CD4-positive, alpha-beta memory T cell (primary cell): ENCODE results near the gene LDLR. TPM values are rescaled to one million over a fixed set of nuclear protein-coding genes. Genes with fewer than 3 reads are reported as not detected.
A peak's percentile ranks its signal among the peaks of the same experiment; 100 is the strongest.
"Not testable (repeated sequence)": the region's sequence is repeated elsewhere in the genome, so short reads cannot be mapped to it uniquely, and the experiment has no call there.

Source experiments
- CTCF ChIA-PET: fragments of 350-600 bp; sonication (Branson Sonifier 250); formaldehyde crosslinking; loops from one replicate; lab custom pipeline; 2021; ENCODE audit warnings: inconsistent platforms; ENCODE audit not compliant: partially characterized antibody; lab: Charles Lee
- POLR2A ChIA-PET: fragments of 350-600 bp; sonication (Branson Sonifier 250); formaldehyde crosslinking; loops from one replicate; lab custom pipeline; 2021; ENCODE audit not compliant: partially characterized antibody; lab: Charles Lee
- DNase-seq, 5 donors: peaks; one replicate each; pipeline versions ENCODE4 v3.0.0 to v3.0.0-alpha.2; 2020 to 2022; ENCODE audit warnings: mixed read lengths in 1 of 5
- H3K27ac ChIP-seq: one replicate; pipeline ENCODE4 v1.7.0; 2013; ENCODE audit warnings: low read depth, low read length
- H3K27me3 ChIP-seq: 2 replicates; pipeline ENCODE4 v1.7.0; 2013; ENCODE audit warnings: mild to moderate bottlenecking, low read length, moderate library complexity; ENCODE audit not compliant: insufficient read depth
- H3K36me3 ChIP-seq: 2 replicates; pipeline ENCODE4 v1.7.0; 2013; ENCODE audit warnings: mild to moderate bottlenecking, low read length, moderate library complexity; ENCODE audit not compliant: insufficient read depth
- H3K4me1 ChIP-seq: 2 replicates; pipeline ENCODE4 v1.7.0; 2013; ENCODE audit warnings: mild to moderate bottlenecking, low read length, moderate library complexity; ENCODE audit not compliant: insufficient read depth
- H3K4me3 ChIP-seq, 2 donors: one replicate each; pipeline ENCODE4 v1.7.0; 2013; ENCODE audit warnings: low read length in 2 of 2, mild to moderate bottlenecking in 1 of 2
- H3K9me3 ChIP-seq, 2 donors: one replicate each; pipeline ENCODE4 v1.7.0; 2013; ENCODE audit warnings: low read length in 2 of 2, control low read depth in 1 of 2; ENCODE audit not compliant: control insufficient read depth in 1 of 2
- H3K27ac Mint-ChIP-seq, 7 donors: one replicate each; pipeline ENCODE4 v1.8.0; 2020 to 2021; ENCODE audit warnings: mixed read lengths in 7 of 7, mild to moderate bottlenecking in 6 of 7, inconsistent platforms in 3 of 7, moderate library complexity in 3 of 7
- H3K27me3 Mint-ChIP-seq, 2 donors: one replicate each; pipeline ENCODE4 v1.8.0; 2020 to 2021; ENCODE audit warnings: mixed read lengths in 2 of 2
- H3K36me3 Mint-ChIP-seq, 2 donors: one replicate each; pipeline ENCODE4 v1.8.0; 2020 to 2021; ENCODE audit warnings: mixed read lengths in 2 of 2, inconsistent platforms in 1 of 2, mild to moderate bottlenecking in 1 of 2
- H3K4me1 Mint-ChIP-seq, 4 donors: one replicate each; pipeline ENCODE4 v1.8.0; 2020 to 2021; ENCODE audit warnings: mixed read lengths in 4 of 4, mild to moderate bottlenecking in 1 of 4
- H3K4me3 Mint-ChIP-seq, 8 donors: one replicate each; pipeline ENCODE4 v1.8.0; 2020 to 2021; ENCODE audit warnings: mixed read lengths in 8 of 8, mild to moderate bottlenecking in 7 of 8, moderate library complexity in 6 of 8, inconsistent platforms in 3 of 8
- H3K9me3 Mint-ChIP-seq, 8 donors: one replicate each; pipeline ENCODE4 v1.8.0; 2020 to 2021; ENCODE audit warnings: mixed read lengths in 8 of 8, mild to moderate bottlenecking in 5 of 8, inconsistent platforms in 3 of 8, moderate library complexity in 1 of 8
- intact Hi-C: fragments of 100-400 bp; cut with micrococcal nuclease; formaldehyde crosslinking; loops from one replicate; pipeline ENCODE4 v1.15.1; 2023
- polyA plus RNA-seq, 2 donors: library from polyadenylated mRNA; unstranded; fragments of 300-500 nt; fragmentation: Illumina TruSeq; gene quantifications; one replicate each; pipeline ENCODE4 v1.2.3, GENCODE V29; 2021
- total RNA-seq, 2 experiments: library from RNA; stranded (reverse); gene quantifications; one replicate each; pipeline ENCODE4 v1.2.3, GENCODE V29; 2021

LDLR gene
- total and polyA plus RNA-seq, 4 experiments from 2014 or later = 4.4 to 27.0 (median 15.4) TPM

DNA sequence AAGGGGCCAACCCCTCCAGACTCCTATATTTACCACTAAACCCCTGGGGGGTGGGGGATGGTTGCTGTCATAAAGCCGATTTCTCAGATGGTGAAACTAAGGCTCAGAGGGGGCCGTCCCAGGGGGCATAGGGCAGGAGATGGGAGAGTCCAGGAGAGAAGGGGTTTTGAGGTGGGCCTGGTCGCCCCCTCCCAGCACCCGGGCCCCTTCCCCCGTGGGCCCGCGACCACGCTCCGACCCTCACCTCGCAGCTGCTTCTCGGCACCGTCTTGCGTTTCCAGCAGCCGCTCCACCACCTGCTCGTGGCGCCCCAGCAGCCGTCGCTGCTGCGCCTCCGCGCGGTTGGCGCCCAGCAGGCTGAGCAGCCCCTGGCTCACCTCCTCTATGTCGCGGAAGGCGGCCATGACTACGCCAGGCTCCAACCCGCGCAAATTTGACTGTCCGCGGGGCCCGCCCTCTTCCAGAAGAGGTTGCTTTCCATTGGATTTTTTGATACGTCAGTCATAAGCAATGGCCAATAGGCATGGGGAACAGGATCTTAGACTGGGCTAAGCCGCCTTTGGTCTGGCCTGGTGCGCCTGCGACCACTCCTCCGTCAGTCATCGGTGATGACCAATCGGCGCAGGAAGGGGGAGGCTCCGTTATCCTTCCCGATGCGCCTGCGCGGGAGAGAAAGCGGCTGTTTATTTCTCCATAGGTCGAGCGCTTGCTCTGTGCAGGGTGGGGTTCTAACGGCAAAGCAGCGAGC lies 66.3 kb downstream of the LDLR start, which contains the start of gene SPC24:
Gene SPC24, minus strand, starts transcription at position 410 of the 748 bp plus-strand sequence. Its CDS starts 6 bp downstream, at position 404.
- POLR2A ChIA-PET = interaction anchor here (1.2 to 2.4 kb wide), 4 partner anchors 12 to 225 kb away, joined by 3 to 10 read pairs (median 6); partner anchors contain the start of gene SWSAP1
- peak within 1 kb of the TSS; percentile 55 to 93 (median 82) for H3K27ac Mint-ChIP-seq
- intact Hi-C loops = loop anchor here (1.0 kb wide), 1 partner anchor 280 kb away; the partner anchor contains the start of genes ODAD3 and PRKCSH

DNA sequence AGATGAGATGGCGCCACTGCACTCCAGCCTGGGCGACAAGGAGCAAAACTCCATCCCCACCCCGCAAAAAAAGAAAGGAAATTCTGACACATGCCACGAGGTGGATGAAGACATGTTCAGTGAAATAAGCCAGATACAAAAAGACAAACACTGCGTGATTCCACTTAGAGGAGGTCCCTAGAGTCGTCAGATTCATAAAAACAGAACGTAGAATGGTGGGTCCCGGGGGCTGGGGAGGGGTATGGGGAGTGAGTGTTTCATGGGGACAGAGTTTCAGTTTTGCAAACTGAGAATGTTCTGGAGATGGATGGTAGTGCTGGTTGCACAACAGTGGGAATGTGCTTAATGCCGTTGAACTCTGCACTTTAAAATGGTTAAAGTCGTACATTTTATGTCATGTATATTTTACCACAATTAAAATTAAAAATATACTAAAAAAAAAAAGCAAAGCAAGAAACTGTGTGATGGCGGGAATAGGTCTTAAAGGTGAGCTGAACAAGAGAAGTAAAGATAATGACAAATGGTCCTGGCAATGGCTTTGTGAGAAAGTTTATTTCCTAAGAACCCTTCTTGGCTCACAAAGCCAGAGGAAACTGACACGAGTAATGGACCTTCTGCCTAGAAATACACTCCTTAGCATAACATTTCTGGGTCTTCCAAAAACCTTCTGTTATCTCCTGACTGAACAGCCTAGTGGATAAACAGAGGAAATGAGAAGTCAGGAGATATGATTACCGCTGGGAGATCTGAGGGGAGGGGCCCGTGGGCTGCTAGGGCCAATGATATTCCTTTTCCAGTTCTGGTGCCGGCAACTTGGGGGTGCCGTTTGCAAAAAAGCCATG lies 70.6 kb downstream of the LDLR start:
- peaks cover 0 to 4% (median 0%) of the 10 kb centered on the region in 8 donors for H3K9me3 Mint-ChIP-seq
- H3K27ac Mint-ChIP-seq = peak overlapping the region in 1 of 7 donors; percentile 51
- H3K9me3 ChIP-seq = no peaks in the 10 kb centered on the region
- H3K27ac ChIP-seq = no peak overlapping the region
- H3K27me3 Mint-ChIP-seq = peaks cover 0 to 1% of the 10 kb centered on the region in 2 donors
- DNase-seq = no peak
- ChIA-PET POLR2A (no interaction called here), CTCF (no interaction called here)
- H3K36me3 Mint-ChIP-seq = no peaks in the 10 kb centered on the region
- no peak overlapping the region for H3K4me3 Mint-ChIP-seq
- H3K4me3 ChIP-seq = no peak overlapping the region
- H3K36me3 ChIP-seq = no peaks in the 10 kb centered on the region
- peaks cover 3 to 13% (median 9%) of the 10 kb centered on the region in 4 donors for H3K4me1 Mint-ChIP-seq
- peaks cover 13% of the 10 kb centered on the region for H3K4me1 ChIP-seq
- intact Hi-C loops = no loop called here
- no peaks in the 10 kb centered on the region for H3K27me3 ChIP-seq

More for the DNA sequence above, 66.3 kb downstream of the LDLR start, which contains the start of gene SPC24:
- Mint-ChIP-seq H3K4me3 (peak within 1 kb of the TSS; percentile 85 to 94 (median 88)), H3K36me3 (no peaks in the 10 kb centered on the region), H3K9me3 (peaks cover 0 to 4% (median 0%) of the 10 kb centered on the region in 8 donors), H3K4me1 (peaks cover 7 to 19% (median 14%) of the 10 kb centered on the region in 4 donors), H3K27me3 (no peaks in the 10 kb centered on the region)
- Histone ChIP-seq H3K36me3 (no peaks in the 10 kb centered on the region), H3K27ac (peak within 1 kb of the TSS; percentile 20), H3K9me3 (no peaks in the 10 kb centered on the region), H3K4me1 (peaks cover 20% of the 10 kb centered on the region), H3K4me3 (peak within 1 kb of the TSS; percentile 74 to 84), H3K27me3 (no peaks in the 10 kb centered on the region)
- CTCF ChIA-PET = interaction anchor here (0.6 to 1.1 kb wide), 4 partner anchors 30 to 1812 kb away, joined by 3 to 5 read pairs (median 3); no protein-coding TSS in a partner anchor
- peak; percentile 88 to 94 (median 93) for DNase-seq

DNA sequence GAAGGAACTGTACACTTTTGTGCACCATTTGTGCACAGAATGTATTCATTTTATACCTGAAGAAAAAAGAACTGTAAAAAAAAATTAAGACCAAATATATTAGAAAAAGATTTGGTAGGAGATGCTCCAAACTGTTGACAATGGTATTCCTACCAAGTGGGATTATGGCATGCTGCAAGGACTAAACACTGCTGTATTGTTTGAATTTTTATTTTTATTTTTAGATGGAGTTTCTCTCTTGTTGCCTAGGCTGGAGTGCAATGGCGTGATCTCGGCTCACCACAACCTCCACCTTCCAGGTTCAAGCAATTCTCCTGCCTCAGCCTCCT lies 71.1 kb downstream of the LDLR start:
- H3K27me3 Mint-ChIP-seq, H3K4me3 Mint-ChIP-seq, H3K36me3 Mint-ChIP-seq, H3K27ac Mint-ChIP-seq, H3K27ac ChIP-seq, H3K4me1 ChIP-seq, H3K9me3 ChIP-seq, H3K27me3 ChIP-seq, POLR2A ChIA-PET, H3K4me3 ChIP-seq, CTCF ChIA-PET, H3K9me3 Mint-ChIP-seq, intact Hi-C loops, DNase-seq, H3K36me3 ChIP-seq, H3K4me1 Mint-ChIP-seq: not testable (repeated sequence)

DNA sequence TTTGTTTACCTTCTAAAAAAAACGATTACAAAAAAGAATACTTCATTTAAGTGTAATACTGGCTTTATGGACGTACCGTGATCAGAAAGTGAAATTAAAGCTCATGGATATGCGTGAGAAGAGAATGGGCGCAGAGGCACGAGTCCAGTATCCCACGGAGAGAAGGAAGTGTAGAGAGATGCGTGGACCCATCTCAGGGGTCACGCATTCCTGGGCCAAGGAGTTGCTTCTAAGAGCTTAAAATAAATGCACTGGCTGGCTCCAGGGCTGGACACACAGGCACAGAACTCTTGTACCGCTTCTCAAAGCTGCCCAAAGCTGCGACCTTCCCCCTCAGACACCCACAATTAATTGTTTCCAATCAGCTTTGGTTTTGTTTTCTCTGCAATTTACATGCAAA lies 75.0 kb downstream of the LDLR start:
- H3K4me1 ChIP-seq = no peaks in the 10 kb centered on the region
- no peaks in the 10 kb centered on the region for H3K36me3 Mint-ChIP-seq
- no peaks in the 10 kb centered on the region for H3K36me3 ChIP-seq
- H3K27me3 ChIP-seq = no peaks in the 10 kb centered on the region
- H3K27ac ChIP-seq = no peak overlapping the region
- H3K4me3 Mint-ChIP-seq = no peak overlapping the region
- H3K27ac Mint-ChIP-seq = no peak overlapping the region
- ChIA-PET CTCF (no interaction called here), POLR2A (no interaction called here)
- no peaks in the 10 kb centered on the region for H3K9me3 ChIP-seq
- peaks cover 0 to 1% of the 10 kb centered on the region in 2 donors for H3K27me3 Mint-ChIP-seq
- intact Hi-C loops = no loop called here
- H3K4me3 ChIP-seq = no peak overlapping the region
- peaks cover 0 to 4% (median 0%) of the 10 kb centered on the region in 8 donors for H3K9me3 Mint-ChIP-seq
- no peaks in the 10 kb centered on the region for H3K4me1 Mint-ChIP-seq
- no peak for DNase-seq

DNA sequence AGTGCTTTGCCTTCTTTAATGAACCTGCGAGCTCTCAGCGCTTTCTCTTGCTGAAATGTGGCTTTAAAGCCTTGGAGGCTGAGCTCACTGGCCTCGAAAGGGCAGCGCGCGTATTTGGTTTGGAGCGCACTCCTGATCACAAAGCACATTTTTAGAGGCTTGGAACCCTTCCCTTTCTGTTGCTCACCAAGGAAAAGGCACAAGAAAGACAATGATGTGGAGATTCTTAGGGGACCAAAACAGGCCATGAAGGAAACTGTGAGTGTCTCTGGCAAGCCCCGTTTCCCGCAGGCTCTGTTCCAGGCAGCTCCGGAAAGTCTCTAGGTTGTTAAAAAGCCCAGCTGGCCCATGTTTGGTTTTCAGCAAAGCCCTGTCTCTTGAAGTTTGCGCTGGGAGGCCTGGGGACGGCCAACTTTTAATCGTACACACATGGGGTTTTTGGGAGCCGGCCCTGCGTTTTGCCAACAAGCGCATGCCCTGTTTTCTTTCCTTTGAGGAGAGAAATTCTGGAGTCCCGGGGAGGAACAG lies 75.7 kb downstream of the LDLR start:
- Histone ChIP-seq H3K9me3 (no peaks in the 10 kb centered on the region), H3K27ac (no peak overlapping the region), H3K27me3 (no peaks in the 10 kb centered on the region), H3K36me3 (no peaks in the 10 kb centered on the region), H3K4me1 (no peaks in the 10 kb centered on the region), H3K4me3 (no peak overlapping the region)
- intact Hi-C loops = no loop called here
- H3K27ac Mint-ChIP-seq = peak overlapping the region in 1 of 7 donors; percentile 78
- no peaks in the 10 kb centered on the region for H3K4me1 Mint-ChIP-seq
- H3K4me3 Mint-ChIP-seq = no peak overlapping the region
- H3K27me3 Mint-ChIP-seq = peaks cover 0 to 1% of the 10 kb centered on the region in 2 donors
- ChIA-PET POLR2A (no interaction called here), CTCF (no interaction called here)
- H3K9me3 Mint-ChIP-seq = peaks cover 0 to 4% (median 0%) of the 10 kb centered on the region in 8 donors
- no peak for DNase-seq
- H3K36me3 Mint-ChIP-seq = no peaks in the 10 kb centered on the region

DNA sequence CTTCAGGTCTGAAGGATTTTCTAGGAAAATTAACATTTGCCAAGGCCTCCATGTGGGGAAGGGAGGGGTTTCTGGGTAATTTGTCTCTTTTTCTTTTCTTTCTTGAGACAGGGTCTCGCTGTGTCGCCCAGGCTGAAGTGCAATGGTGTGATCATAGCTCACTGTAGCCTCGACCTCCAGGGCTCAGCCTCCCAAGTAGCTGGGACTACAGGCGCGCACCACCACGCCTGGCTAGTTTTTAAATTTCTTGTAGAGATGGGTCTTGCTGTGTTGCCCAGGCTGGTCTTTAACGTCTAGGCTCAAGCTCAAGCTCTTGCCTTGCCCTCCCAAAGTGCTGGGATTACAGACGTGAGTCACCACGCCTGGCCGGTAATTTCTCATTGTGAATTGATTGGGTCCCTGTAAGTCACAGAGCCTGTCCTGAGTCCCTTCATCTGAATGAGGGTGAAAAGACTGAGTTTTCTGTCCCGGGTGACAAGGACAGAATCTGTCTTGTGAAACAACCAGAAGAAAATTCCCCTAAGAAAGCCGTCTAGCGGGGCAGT lies 76.3 kb downstream of the LDLR start:
- H3K4me1 ChIP-seq = no peaks in the 10 kb centered on the region
- peaks cover 0 to 1% of the 10 kb centered on the region in 2 donors for H3K27me3 Mint-ChIP-seq
- H3K4me3 ChIP-seq = no peak overlapping the region
- H3K4me1 Mint-ChIP-seq = no peaks in the 10 kb centered on the region
- CTCF ChIA-PET = no interaction called here
- no peak for DNase-seq
- H3K36me3 Mint-ChIP-seq = no peaks in the 10 kb centered on the region
- H3K36me3 ChIP-seq = no peaks in the 10 kb centered on the region
- H3K27ac ChIP-seq = no peak overlapping the region
- POLR2A ChIA-PET = no interaction called here
- no peak overlapping the region for H3K4me3 Mint-ChIP-seq
- H3K9me3 Mint-ChIP-seq = peaks cover 0 to 2% (median 0%) of the 10 kb centered on the region in 8 donors
- H3K27me3 ChIP-seq = no peaks in the 10 kb centered on the region
- H3K27ac Mint-ChIP-seq = no peak overlapping the region
- intact Hi-C loops = no loop called here
- H3K9me3 ChIP-seq = no peaks in the 10 kb centered on the region
